HG02798 (cell line): ENCODE data around the gene DBR1.

Experiments
- ATAC-seq: cut with Tn5 transposase; IDR thresholded peaks from one replicate; pipeline ENCODE4 v1.9.1; 2021; ENCODE audit warnings: mild to moderate bottlenecking; ENCODE audit not compliant: unreplicated experiment, poor library complexity

The DBR1 gene

DNA sequence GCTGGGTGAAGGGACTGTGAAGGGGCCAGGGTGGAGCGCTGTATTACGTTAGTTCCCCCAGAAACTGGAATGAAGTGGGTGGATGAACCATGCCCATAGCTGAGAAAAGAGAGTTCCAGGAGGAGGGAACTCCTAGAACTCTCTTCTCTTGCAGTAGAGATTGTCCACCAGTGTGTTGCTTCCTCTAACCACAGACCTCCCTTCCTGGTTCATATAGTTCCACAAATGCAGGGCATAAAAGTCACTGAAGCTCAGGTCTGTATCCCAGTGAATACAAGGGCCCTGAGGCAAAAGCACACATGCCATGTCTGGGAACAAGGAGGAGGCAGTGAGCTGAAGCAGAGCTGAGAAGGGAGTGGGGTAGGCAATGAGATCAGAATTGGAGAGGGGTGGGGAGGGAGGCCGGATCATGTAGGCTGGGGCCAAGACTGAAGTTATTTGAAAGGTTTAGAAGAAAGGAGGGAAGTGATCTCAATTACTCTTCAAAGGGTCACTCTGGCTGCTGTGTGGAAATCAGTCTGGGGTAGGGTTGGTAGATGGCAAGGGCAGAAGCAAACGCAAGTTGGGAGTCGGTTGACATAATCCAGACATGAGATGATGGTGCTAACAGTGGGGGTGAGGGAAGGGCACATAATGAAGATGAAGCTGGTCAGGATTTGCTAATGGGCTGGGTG is 49.0 kb downstream of the DBR1 start:
- ATAC-seq: no peak

GRCh38 chr3:138124706-138125355 is 49.9 kb downstream of the DBR1 start:
- ATAC-seq: no peak

DNA sequence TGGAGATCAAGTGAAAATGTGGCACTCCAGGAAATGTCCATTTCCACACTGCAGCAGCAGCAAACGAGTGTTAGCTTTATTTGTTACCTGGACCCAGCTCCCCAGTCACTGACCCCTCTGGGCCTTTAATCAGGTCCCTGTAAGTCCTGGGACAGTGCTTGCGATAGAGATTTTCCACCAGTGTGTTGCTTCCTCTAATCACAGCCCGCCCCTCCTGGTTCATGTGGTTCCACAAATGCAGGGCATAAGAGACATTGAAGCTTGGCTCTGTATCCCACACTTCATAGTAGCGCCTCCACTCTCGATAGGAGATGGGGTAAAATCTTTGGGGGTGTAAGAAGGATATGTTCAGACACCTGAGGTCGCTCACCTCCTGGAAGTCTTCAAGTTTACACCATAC is 50.5 kb downstream of the DBR1 start:
- ATAC-seq: no peak

DNA sequence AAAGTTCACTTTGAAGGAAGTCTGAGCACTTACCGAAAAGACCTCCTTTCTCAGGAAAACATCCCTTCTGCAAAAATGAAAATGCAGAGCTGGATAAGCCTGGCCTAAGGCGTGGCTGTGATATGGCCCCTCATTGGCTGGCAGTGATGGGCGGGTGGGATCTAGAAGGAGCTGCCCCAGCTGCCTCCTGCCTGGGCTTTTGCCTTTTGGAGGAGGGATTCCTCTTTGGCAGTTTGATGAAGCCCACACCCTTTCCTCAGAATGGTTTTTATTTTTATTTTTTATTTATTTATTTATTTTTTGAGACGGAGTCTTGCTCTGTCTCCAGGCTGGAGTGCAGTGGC is 55.3 kb downstream of the DBR1 start:
- ATAC-seq: no peak

DNA sequence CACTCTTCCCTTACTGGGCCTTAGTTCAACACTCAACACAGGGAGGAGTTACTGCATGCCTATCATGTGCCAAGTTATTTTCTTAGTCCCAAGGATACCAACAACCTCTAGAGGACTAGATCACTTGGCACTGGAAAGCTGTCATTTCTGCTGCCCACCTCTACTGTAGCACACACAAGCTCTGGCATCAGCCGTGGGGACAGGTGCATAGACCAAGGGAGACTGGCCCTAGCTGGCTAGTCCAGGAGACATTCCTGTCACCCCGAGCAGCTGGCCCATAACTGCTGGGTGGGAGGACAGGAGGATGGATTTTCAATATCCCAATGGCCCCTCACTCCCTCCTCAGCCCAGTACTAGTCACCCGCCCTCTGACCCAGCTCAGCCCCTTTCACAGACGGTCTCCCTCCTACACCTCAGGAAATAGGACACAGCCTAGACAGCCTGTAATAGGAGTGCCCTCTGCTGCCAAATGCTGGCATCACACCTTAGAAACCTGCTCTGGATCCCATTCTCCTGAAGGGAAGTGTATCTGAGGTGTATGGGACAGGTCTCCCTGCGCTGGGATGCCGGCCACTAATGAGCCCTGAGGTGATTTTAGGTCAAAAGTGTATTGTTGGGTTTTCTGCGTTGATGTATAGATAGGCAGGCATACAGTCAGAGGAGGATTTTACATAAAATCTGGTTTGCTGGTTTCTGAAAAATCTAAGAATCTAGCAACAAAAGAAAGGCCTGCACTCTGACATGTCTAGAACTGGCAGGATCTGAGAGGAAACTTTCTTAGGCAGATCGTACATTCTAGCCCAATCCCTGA is 55.9 kb downstream of the DBR1 start:
- ATAC-seq: peak; percentile 73

DNA sequence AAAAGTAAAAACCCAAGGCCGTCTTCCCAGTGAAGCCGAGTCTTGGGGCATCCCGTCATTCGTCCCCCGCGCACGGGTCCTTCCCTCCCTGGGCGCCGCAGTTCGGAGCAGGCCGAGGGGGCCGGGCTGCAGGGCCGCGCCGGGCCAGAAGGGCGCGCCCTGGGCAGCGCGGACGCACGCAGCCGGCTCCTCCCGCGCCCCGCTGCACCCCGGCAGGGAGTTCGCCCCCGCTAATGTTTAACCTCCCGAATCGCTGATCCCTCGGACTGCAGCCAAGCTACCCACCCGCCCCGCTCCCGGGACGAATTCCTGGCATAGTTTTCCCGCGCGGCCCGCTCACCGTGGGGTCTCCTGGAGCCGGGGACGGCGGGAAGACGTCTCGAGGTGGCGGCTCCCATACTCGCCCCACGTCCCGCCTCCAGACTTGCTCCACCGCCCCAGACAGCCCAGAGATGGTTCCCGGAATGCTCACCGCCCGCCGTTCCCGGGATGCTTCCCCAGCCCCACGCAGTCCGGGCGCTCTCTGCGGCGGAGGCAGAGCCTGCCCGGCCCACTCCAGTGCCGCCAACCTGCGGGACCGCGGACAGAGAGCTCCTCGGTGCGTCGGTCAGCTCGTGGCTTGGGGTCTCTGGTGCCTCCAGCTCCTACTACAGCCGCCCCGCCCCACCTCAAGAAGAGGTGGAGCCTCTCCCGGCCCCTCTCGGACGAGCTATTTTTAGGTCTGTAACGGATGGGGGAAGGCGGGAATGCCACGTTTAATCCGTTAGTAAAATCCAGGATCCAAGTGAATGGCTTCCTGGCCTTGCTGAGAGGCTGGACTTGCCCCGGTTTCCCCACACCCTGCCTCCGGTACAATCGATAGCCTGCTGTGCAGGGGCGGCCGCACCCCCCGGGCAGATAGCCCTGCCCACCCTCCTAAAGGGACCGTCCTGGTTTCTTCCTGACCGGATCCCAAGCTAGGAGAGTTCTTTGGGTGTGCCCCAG is 59.4 kb downstream of the DBR1 start, which contains the start of gene DZIP1L:
TSS of gene DZIP1L (minus strand) at position 621 of the 984 bp plus-strand sequence. CDS start 11,637 bp downstream, outside the sequence.
- ATAC-seq: peak; percentile 85

DNA sequence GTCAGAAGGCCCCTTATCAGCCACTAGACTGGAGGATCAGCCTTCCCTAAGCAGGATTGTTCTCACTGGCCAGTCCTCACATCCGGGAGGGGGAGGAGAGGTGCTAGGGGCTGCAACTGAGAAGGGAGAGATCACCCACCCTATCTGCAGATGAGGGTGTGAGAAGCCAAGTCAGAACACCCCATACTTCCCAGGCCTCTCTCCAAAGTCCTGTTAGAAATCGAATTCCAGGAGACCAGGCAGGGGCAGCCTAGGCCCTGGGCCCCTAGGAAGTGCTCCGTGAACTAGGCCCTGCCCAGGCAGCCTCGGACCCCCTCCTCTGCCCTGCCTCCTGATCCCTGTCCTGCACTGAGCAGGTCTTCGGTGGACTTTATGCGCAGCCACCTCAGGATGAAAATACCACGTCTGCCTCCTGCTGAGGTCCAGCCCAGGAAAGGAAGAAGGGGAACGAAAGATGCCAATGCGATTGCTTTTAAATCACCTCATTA is 60.2 kb downstream of the DBR1 start:
- no peak for ATAC-seq

DNA sequence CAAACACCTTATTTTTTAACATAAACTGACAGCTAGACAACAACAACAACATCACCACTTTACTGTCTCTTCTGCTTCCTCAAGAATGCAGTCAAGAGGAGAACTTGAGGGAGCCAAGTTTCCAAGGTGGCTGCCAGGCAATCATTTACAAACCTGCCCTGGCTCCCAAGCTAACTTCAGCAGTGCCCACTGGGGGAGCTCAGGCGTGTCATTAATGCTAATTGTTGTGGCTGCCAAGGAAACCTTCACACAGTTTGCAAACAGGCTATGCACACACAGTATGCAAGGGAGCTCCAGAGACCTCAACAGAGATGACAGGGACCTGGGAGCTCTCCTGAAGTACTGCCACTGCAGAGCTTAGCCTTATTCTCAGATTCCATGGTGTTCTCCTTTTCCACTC is 61.4 kb downstream of the DBR1 start:
- ATAC-seq: no peak

DNA sequence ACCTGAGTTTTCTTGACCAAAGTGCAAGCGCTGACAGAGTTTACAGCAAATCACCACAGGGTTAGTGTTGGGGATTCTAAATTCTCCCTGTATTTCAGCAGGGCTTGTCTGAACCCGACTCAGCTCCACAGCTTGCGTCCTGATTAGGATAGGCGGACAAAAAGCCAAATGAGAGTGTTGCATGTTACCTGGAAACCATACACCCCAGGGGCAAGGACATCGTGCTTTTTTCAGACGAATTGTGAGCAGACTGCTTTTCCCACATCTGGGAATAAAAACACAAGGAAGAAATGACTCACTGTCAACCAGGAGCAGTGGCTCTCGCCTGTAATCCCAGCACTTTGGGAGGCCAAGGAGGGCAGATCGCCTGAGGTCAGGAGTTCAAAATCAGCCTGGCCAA is 62.4 kb downstream of the DBR1 start:
- no peak for ATAC-seq
